Measurements from ENCODE around the gene AMOTL1.

AMOTL1 gene

GRCh38 chr11:94855666-94856065 is 87.5 kb downstream of the AMOTL1 start:
- H3K27me3 ChIP-seq = no peaks in the 10 kb centered on the region
- no peak overlapping the region for H3K9ac ChIP-seq
- H3K27ac ChIP-seq = no peak overlapping the region
- H3K4me2 ChIP-seq = no peak overlapping the region
- peaks cover 97% of the 10 kb centered on the region for H3K36me3 ChIP-seq
- H3K9me3 ChIP-seq = no peaks in the 10 kb centered on the region
- TF ChIP-seq Cebpa-rat (IDR thresholded peaks at IDR 0.05) = no peak
- H4K20me1 ChIP-seq = no peaks in the 10 kb centered on the region
- no peak overlapping the region for H3K4me3 ChIP-seq
- H3K4me1 ChIP-seq = no peaks in the 10 kb centered on the region

- TF ChIP-seq Cebpa-rat (IDR thresholded peaks at IDR 0.05) = no peak
- H3K4me1 ChIP-seq = no peaks in the 10 kb centered on the region
- peaks cover 97% of the 10 kb centered on the region for H3K36me3 ChIP-seq
These were observed 88.3 kb downstream of the AMOTL1 start for GRCh38 chr11:94856443-94856842.

GRCh38 chr11:94857337-94857736 is 89.2 kb downstream of the AMOTL1 start:
- H3K4me1 ChIP-seq = no peaks in the 10 kb centered on the region
- H3K4me3 ChIP-seq = no peak overlapping the region
- no peak for TF ChIP-seq Cebpa-rat (IDR thresholded peaks at IDR 0.05)
- no peak overlapping the region for H3K4me2 ChIP-seq
- peaks cover 94% of the 10 kb centered on the region for H3K36me3 ChIP-seq
- 0 out of 2 replicates have a peak, but pooled peaks cover 11% of the 10 kb centered on the region for H4K20me1 ChIP-seq
- H3K27ac ChIP-seq = no peak overlapping the region
- H3K9me3 ChIP-seq = no peaks in the 10 kb centered on the region
- H3K27me3 ChIP-seq = no peaks in the 10 kb centered on the region
- no peak overlapping the region for H3K9ac ChIP-seq

More at GRCh38 chr11:94856443-94856842, 88.3 kb downstream of the AMOTL1 start:
- Histone ChIP-seq H3K9me3 (no peaks in the 10 kb centered on the region), H3K27me3 (no peaks in the 10 kb centered on the region), H3K4me3 (no peak overlapping the region), H3K4me2 (no peak overlapping the region), H4K20me1 (0 out of 2 replicates have a peak, but pooled peaks cover 6% of the 10 kb centered on the region), H3K27ac (no peak overlapping the region), H3K9ac (no peak overlapping the region)

- H3K4me3 ChIP-seq = no peak overlapping the region
- H3K4me1 ChIP-seq = no peaks in the 10 kb centered on the region
- H3K9ac ChIP-seq = no peak overlapping the region
- peaks cover 96% of the 10 kb centered on the region for H3K36me3 ChIP-seq
- TF ChIP-seq Cebpa-rat (IDR thresholded peaks at IDR 0.05) = no peak
- H3K9me3 ChIP-seq = no peaks in the 10 kb centered on the region
- 0 out of 2 replicates have a peak, but pooled peaks cover 11% of the 10 kb centered on the region for H4K20me1 ChIP-seq
- no peak overlapping the region for H3K27ac ChIP-seq
- H3K4me2 ChIP-seq = no peak overlapping the region
- H3K27me3 ChIP-seq = no peaks in the 10 kb centered on the region
These were observed 90.0 kb downstream of the AMOTL1 start for GRCh38 chr11:94858012-94858705.

GRCh38 chr11:94860333-94860732 is 92.2 kb downstream of the AMOTL1 start:
- Histone ChIP-seq H3K4me3 (no peak overlapping the region), H3K27ac (no peak overlapping the region), H3K4me1 (no peaks in the 10 kb centered on the region), H3K9me3 (no peaks in the 10 kb centered on the region), H3K4me2 (no peak overlapping the region), H3K36me3 (peaks cover 96% of the 10 kb centered on the region), H3K9ac (no peak overlapping the region), H4K20me1 (peaks cover 11% of the 10 kb centered on the region; the same call in 1 of the 2 replicates), H3K27me3 (no peaks in the 10 kb centered on the region)
- no peak for TF ChIP-seq Cebpa-rat (IDR thresholded peaks at IDR 0.05)

- no peak overlapping the region for H3K4me3 ChIP-seq
- H3K9ac ChIP-seq = no peak overlapping the region
- no peaks in the 10 kb centered on the region for H3K27me3 ChIP-seq
- H3K4me1 ChIP-seq = no peaks in the 10 kb centered on the region
- peaks cover 12% of the 10 kb centered on the region; the same call in 1 of the 2 replicates for H4K20me1 ChIP-seq
- no peak for TF ChIP-seq Cebpa-rat (IDR thresholded peaks at IDR 0.05)
- H3K36me3 ChIP-seq = peaks cover 96% of the 10 kb centered on the region
- H3K4me2 ChIP-seq = no peak overlapping the region
- H3K9me3 ChIP-seq = no peaks in the 10 kb centered on the region
- no peak overlapping the region for H3K27ac ChIP-seq
These were observed 93.2 kb downstream of the AMOTL1 start for GRCh38 chr11:94861306-94861845.

GRCh38 chr11:94862926-94863880 is 95.0 kb downstream of the AMOTL1 start:
- TF ChIP-seq Cebpa-rat (IDR thresholded peaks at IDR 0.05) = no peak
- Histone ChIP-seq H3K9me3 (no peaks in the 10 kb centered on the region), H3K4me3 (no peak overlapping the region), H3K27ac (no peak overlapping the region), H3K9ac (no peak overlapping the region), H4K20me1 (peaks cover 23% of the 10 kb centered on the region; the same call in 1 of the 2 replicates), H3K27me3 (no peaks in the 10 kb centered on the region), H3K4me1 (no peaks in the 10 kb centered on the region), H3K36me3 (peaks cover 96% of the 10 kb centered on the region), H3K4me2 (no peak overlapping the region)

- no peak for TF ChIP-seq Cebpa-rat (IDR thresholded peaks at IDR 0.05)
- Histone ChIP-seq H3K9ac (no peak overlapping the region), H3K4me2 (no peak overlapping the region), H3K27me3 (no peaks in the 10 kb centered on the region), H4K20me1 (peaks cover 23% of the 10 kb centered on the region; the same call in 1 of the 2 replicates), H3K36me3 (peaks cover 96% of the 10 kb centered on the region), H3K4me1 (no peaks in the 10 kb centered on the region), H3K27ac (no peak overlapping the region), H3K4me3 (no peak overlapping the region), H3K9me3 (no peaks in the 10 kb centered on the region)
These were observed 96.4 kb downstream of the AMOTL1 start for GRCh38 chr11:94864506-94865045.

GRCh38 chr11:94866231-94866822 is 98.2 kb downstream of the AMOTL1 start:
- Histone ChIP-seq H3K4me2 (no peak overlapping the region), H3K9me3 (no peaks in the 10 kb centered on the region), H3K4me1 (no peaks in the 10 kb centered on the region), H3K4me3 (no peak overlapping the region), H3K27ac (no peak overlapping the region), H4K20me1 (peaks cover 18% of the 10 kb centered on the region; the same call in 1 of the 2 replicates), H3K27me3 (no peaks in the 10 kb centered on the region), H3K9ac (no peak overlapping the region), H3K36me3 (peaks cover 96% of the 10 kb centered on the region)
- no peak for TF ChIP-seq Cebpa-rat (IDR thresholded peaks at IDR 0.05)
